ENCODE data around the gene SPON2. TPM values are rescaled to one million over a fixed set of nuclear protein-coding genes. Genes with fewer than 3 reads are reported as not detected.

SPON2 gene
- total and polyA plus RNA-seq, 2 of the 4 experiments (the other 2 are of a cell fraction) = 21.1 to 177 TPM

GRCh38 chr4:1200425-1201035 is 28.1 kb upstream of the SPON2 start:
- H3K18ac ChIP-seq (ENCODE audit: low read depth, low read length) = peak overlapping the region; percentile 97
- intact Hi-C loops (cut with micrococcal nuclease) = loop anchor here (5.0 kb wide), 1 partner anchor 33 kb away; no protein-coding TSS in a partner anchor
- H3K36me3 ChIP-seq (ENCODE audit: control insufficient read depth, insufficient read depth, low read length) = no peaks in the 10 kb centered on the region; the same call in 1 of the 2 replicates
- H4K20me1 ChIP-seq (ENCODE audit: insufficient read depth, low read length) = no peaks in the 10 kb centered on the region
- H3K27me3 ChIP-seq (ENCODE audit: control insufficient read depth, insufficient read depth, low read length) = no peaks in the 10 kb centered on the region
- peak overlapping the region; percentile 99 for H2AK9ac ChIP-seq (replicated peaks; ENCODE audit: low read depth, low read length, poor library complexity)
- H3K4ac ChIP-seq (ENCODE audit: low read depth, low read length) = peak overlapping the region; percentile 100
- H2BK15ac ChIP-seq (ENCODE audit: low read depth, low read length) = peak overlapping the region; percentile 99; the same call in 2 of the 3 replicates
- CTCF ChIA-PET = no interaction called here
- dilution Hi-C loops (cut with HindIII; ENCODE audit: low sequenced_read_pairs, unreplicated experiment) = no loop called here
- WGBS, 2 experiments (ENCODE audit: extremely low coverage in 2 of 2, insufficient read length in 1 of 2) = 0% methylated on average over 4 of the region's 20 CpGs; no CpG with 5 or more reads in 1 of the 2 experiments
- H3K4me3 ChIP-seq (ENCODE audit: insufficient read depth, low read depth, low read length) = no peak overlapping the region
- H3K4me1 ChIP-seq (ENCODE audit: control insufficient read depth, insufficient read depth, low read length) = peaks cover 39% of the 10 kb centered on the region
- H2AFZ ChIP-seq (replicated peaks; ENCODE audit: low read length, poor library complexity) = peak overlapping the region; percentile 84
- H4K8ac ChIP-seq (ENCODE audit: low read depth in 2 of 2, low read length in 2 of 2) = peak overlapping the region; percentile 97 to 99
- no TSS peak for BruUV-seq (replicated peaks)
- peak overlapping the region; percentile 69 for H3K9ac ChIP-seq (ENCODE audit: low read depth, low read length)
- H4K91ac ChIP-seq (ENCODE audit: insufficient read depth, low read depth, low read length) = peak overlapping the region; percentile 100
- H3K27ac ChIP-seq (ENCODE audit: insufficient read depth, low read length) = peak overlapping the region; percentile 97
- peak overlapping the region; percentile 95 for H3K23ac ChIP-seq (ENCODE audit: low read depth, low read length)
- peak overlapping the region; percentile 99 for H3K14ac ChIP-seq (replicated peaks; ENCODE audit: low read depth, low read length)
- peak overlapping the region; percentile 65 for H3K4me2 ChIP-seq (ENCODE audit: low read depth, low read length)
- peak overlapping the region; percentile 98 for H4K5ac ChIP-seq (ENCODE audit: low read depth, low read length)
- H2BK120ac ChIP-seq (ENCODE audit: low read depth, low read length) = peak overlapping the region; percentile 100
- POLR2A ChIA-PET (ENCODE audit: unreplicated experiment) = interaction anchor here (0.6 to 1.3 kb wide), 4 partner anchors 9 to 27 kb away, joined by 3 to 5 read pairs (median 5); no protein-coding TSS in a partner anchor
- peaks cover 33% of the 10 kb centered on the region for H3K9me1 ChIP-seq (ENCODE audit: insufficient read depth, low read length)
- H2AK5ac ChIP-seq (ENCODE audit: low read depth, low read length) = peak overlapping the region; percentile 100
- peak overlapping the region; percentile 83 for H3K56ac ChIP-seq (ENCODE audit: extremely low read depth, insufficient read depth, low read length)
- ATAC-seq (ENCODE audit: low read depth) (peak; percentile 75), DNase-seq (peak; percentile 95)
- H2BK20ac ChIP-seq (ENCODE audit: low read depth, low read length) = peak overlapping the region; percentile 99
- in situ Hi-C loops (cut with MboI; ENCODE audit: low sequenced_read_pairs) = no loop called here
- H3K79me1 ChIP-seq (ENCODE audit: low read depth in 1 of 2, low read length in 2 of 2) = peaks cover 5 to 48% of the 10 kb centered on the region in 2 experiments; a peak in 2 of 4 replicates
- H3K9me3 ChIP-seq (ENCODE audit: control insufficient read depth, insufficient read depth, low read length) = no peaks in the 10 kb centered on the region
- peak overlapping the region; percentile 100 for H2BK5ac ChIP-seq (ENCODE audit: low read depth, low read length, poor library complexity, severe bottlenecking)
- no peak for TF ChIP-seq CEBPB (IDR thresholded peaks at IDR 0.05; ENCODE audit: low read depth, low read length)
- TF ChIP-seq SMC3 (IDR thresholded peaks at IDR 0.05; ENCODE audit: low read depth, low read length) = no peak
- TF ChIP-seq MAZ (IDR thresholded peaks at IDR 0.05; ENCODE audit: borderline replicate concordance, low read depth, low read length) = peak; percentile 86; the same call in 1 of the 2 replicates
- no peak for TF ChIP-seq POLR2A (IDR thresholded peaks at IDR 0.05; ENCODE audit: low read depth, low read length)
- TF ChIP-seq ELK1 (IDR thresholded peaks at IDR 0.05; ENCODE audit: borderline replicate concordance, low read depth, low read length) = no peak
- peak; percentile 47 for TF ChIP-seq FOS (IDR thresholded peaks at IDR 0.05; ENCODE audit: low read depth, low read length)
- TF ChIP-seq NFE2L2 (IDR thresholded peaks at IDR 0.05; ENCODE audit: low read depth, low read length) = peak; percentile 5; the same call in 1 of the 2 replicates
- no peak for TF ChIP-seq CHD1 (IDR thresholded peaks at IDR 0.05; ENCODE audit: low read depth, low read length)
- TF ChIP-seq RAD21 (IDR thresholded peaks at IDR 0.05; ENCODE audit: low read length) = no peak
- no peak for TF ChIP-seq RFX5 (IDR thresholded peaks at IDR 0.05; ENCODE audit: low read depth, low read length)
- no peak for TF ChIP-seq CTCF (conservative IDR thresholded peaks at IDR 0.05; ENCODE audit: low read depth, low read length)
- TF ChIP-seq BHLHE40 (IDR thresholded peaks at IDR 0.05; ENCODE audit: low read depth, low read length) = peak; percentile 41
- no peak for TF ChIP-seq MAFK (IDR thresholded peaks at IDR 0.05; ENCODE audit: low read depth, low read length)
- peak; percentile 94 for TF ChIP-seq RCOR1 (IDR thresholded peaks at IDR 0.05; ENCODE audit: insufficient replicate concordance, low read length)
- no peak for TF ChIP-seq USF2 (IDR thresholded peaks at IDR 0.05; ENCODE audit: low read depth, low read length)

Data from IMR-90 (cell line).